ENCODE data around the gene B3GNT7.

- TF ChIP-seq RFX5 (IDR thresholded peaks at IDR 0.05; ENCODE audit: low read depth, low read length), result no peak
- no peak for TF ChIP-seq CTCF (conservative IDR thresholded peaks at IDR 0.05; ENCODE audit: low read depth, low read length)
- TF ChIP-seq POLR2A (IDR thresholded peaks at IDR 0.05; ENCODE audit: low read depth, low read length), result no peak
- TF ChIP-seq MAFK (IDR thresholded peaks at IDR 0.05; ENCODE audit: low read depth, low read length), result no peak
- TF ChIP-seq RCOR1 (IDR thresholded peaks at IDR 0.05; ENCODE audit: insufficient replicate concordance, low read length), result no peak
- TF ChIP-seq MXI1 (IDR thresholded peaks at IDR 0.05; ENCODE audit: borderline replicate concordance, low read depth, low read length), result no peak
Observed at GRCh38 chr2:231357048-231357447, 38.5 kb upstream of the B3GNT7 start.

All from IMR-90 (cell line).